Right renal pelvis (tissue), 4 donors: ENCODE measurements around the gene C16orf89. TPM values are rescaled to one million over a fixed set of nuclear protein-coding genes. Genes with fewer than 3 reads are reported as not detected.

Source experiments
- DNase-seq, 4 donors: peaks; one replicate each; pipeline ENCODE4 v3.0.0-alpha.2; 2013; ENCODE audit warnings: low read depth in 4 of 4, low spot score in 3 of 4, missing footprints in 1 of 4
- polyA plus RNA-seq, 4 donors: library from polyadenylated mRNA; unstranded; fragments of 120-200 nt; gene quantifications; one replicate each; pipeline ENCODE4 v1.2.1, GENCODE V29; 2013; ENCODE audit not compliant: insufficient read length in 4 of 4

C16orf89 gene
- polyA plus RNA-seq, 4 donors: 2.6 to 11.6 (median 6.4) TPM

GRCh38 chr16:5010576-5011329, 55.0 kb downstream of the C16orf89 start:
- DNase-seq: no peak

GRCh38 chr16:5008311-5008731, 57.4 kb downstream of the C16orf89 start:
- no peak for DNase-seq

GRCh38 chr16:5007256-5007655, 58.5 kb downstream of the C16orf89 start:
- DNase-seq: no peak

- DNase-seq: no peak
These were observed 59.2 kb downstream of the C16orf89 start for GRCh38 chr16:5006348-5007193.

GRCh38 chr16:5005916-5006315, 59.8 kb downstream of the C16orf89 start:
- DNase-seq: no peak

GRCh38 chr16:5004311-5004710, 61.4 kb downstream of the C16orf89 start:
- DNase-seq: no peak

GRCh38 chr16:5003828-5004227, 61.9 kb downstream of the C16orf89 start:
- no peak for DNase-seq

- no peak for DNase-seq
These were observed 62.5 kb downstream of the C16orf89 start for GRCh38 chr16:5003211-5003610.

GRCh38 chr16:5002699-5003143, 63.0 kb downstream of the C16orf89 start:
- DNase-seq: no peak

- no peak for DNase-seq
These were observed 63.8 kb downstream of the C16orf89 start for GRCh38 chr16:5001986-5002385.

- no peak for DNase-seq
These were observed 64.2 kb downstream of the C16orf89 start for GRCh38 chr16:5001571-5001970.

- no peak for DNase-seq
These were observed 65.2 kb downstream of the C16orf89 start for GRCh38 chr16:5000573-5001001.

GRCh38 chr16:4994719-4995434, 70.9 kb downstream of the C16orf89 start:
- DNase-seq: no peak

Other genes starting within 250 kb of the C16orf89 start
- gene GLYR1, start 218.7 kb downstream of the C16orf89 start, polyA plus RNA-seq: 100 to 1,000 TPM; 123 to 150 (median 139) TPM
- gene UBN1, start 218.5 kb downstream of the C16orf89 start, polyA plus RNA-seq: 10 to 100 TPM; 33.4 to 36.1 (median 35.0) TPM
- gene PPL, start 128.8 kb downstream of the C16orf89 start, polyA plus RNA-seq: 10 to 100 TPM; 27.8 to 34.6 (median 28.7) TPM
- under 1 TPM; 0.14 to 0.36 (median 0.26) TPM for gene SEC14L5, start 107.6 kb downstream of the C16orf89 start, polyA plus RNA-seq
- gene NAGPA, start 32.0 kb downstream of the C16orf89 start, polyA plus RNA-seq: 10 to 100 TPM in 1 of 4 donors, 1 to 10 TPM in 3; 8.6 to 10.9 (median 8.8) TPM
- gene ALG1, start 5.9 kb upstream of the C16orf89 start, polyA plus RNA-seq: 10 to 100 TPM; 24.3 to 27.2 (median 24.4) TPM
- 10 to 100 TPM; 12.3 to 14.7 (median 13.7) TPM for gene EEF2KMT, start 31.8 kb upstream of the C16orf89 start, polyA plus RNA-seq